ENCODE data around the gene HSPA1A. TPM values are rescaled to one million over a fixed set of nuclear protein-coding genes. Genes with fewer than 3 reads are reported as not detected.

Gene HSPA1A
- total RNA-seq, result 155 and 159 TPM in 2 replicates

DNA sequence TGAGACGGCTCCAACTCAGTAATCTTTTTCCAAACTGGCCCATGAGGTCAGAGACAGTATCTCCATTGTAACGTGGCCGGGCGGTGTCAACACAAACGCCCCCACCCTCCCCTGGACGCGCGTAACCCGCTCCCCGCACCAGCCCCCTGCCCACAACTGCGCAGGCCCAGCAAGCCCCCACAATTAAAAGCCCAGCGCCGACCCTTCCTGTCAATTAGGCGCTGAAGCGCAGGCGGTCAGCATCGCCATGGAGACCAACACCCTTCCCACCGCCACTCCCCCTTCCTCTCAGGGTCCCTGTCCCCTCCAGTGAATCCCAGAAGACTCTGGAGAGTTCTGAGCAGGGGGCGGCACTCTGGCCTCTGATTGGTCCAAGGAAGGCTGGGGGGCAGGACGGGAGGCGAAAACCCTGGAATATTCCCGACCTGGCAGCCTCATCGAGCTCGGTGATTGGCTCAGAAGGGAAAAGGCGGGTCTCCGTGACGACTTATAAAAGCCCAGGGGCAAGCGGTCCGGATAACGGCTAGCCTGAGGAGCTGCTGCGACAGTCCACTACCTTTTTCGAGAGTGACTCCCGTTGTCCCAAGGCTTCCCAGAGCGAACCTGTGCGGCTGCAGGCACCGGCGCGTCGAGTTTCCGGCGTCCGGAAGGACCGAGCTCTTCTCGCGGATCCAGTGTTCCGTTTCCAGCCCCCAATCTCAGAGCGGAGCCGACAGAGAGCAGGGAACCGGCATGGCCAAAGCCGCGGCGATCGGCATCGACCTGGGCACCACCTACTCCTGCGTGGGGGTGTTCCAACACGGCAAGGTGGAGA is at the start of gene HSPA1A, which contains the start of gene HSPA1L:
HSPA1A (plus strand) TSS at position 519 of the 814 bp plus-strand sequence; CDS start at position 733, 214 bp downstream.
HSPA1L (minus strand) TSS at position 259 of the 814 bp plus-strand sequence. CDS start 3,311 bp downstream, outside the sequence.
- intact Hi-C loops (cut with micrococcal nuclease), result loop anchor here (2.0 kb wide), 3 partner anchors 16 to 76 kb away; no protein-coding TSS in a partner anchor

DNA sequence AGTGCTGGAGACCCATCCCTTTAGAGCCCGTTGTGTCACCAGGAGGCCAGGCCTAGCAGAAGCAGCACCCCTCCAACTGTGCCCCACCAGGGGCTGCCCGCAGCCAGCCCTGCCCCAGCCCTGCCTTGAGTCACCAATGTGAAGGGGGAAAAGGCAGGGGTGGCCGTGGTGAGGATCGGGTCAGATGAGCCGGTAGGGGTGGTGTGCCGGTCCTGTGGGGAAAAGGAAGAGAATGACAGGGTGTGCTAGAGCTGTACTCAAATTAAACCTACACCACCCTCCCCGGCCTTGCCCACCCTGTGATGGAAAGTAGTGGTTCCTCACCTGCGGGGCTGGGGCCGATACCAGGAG is 49.8 kb upstream of the HSPA1A start:
- intact Hi-C loops (cut with micrococcal nuclease), result no loop called here

DNA sequence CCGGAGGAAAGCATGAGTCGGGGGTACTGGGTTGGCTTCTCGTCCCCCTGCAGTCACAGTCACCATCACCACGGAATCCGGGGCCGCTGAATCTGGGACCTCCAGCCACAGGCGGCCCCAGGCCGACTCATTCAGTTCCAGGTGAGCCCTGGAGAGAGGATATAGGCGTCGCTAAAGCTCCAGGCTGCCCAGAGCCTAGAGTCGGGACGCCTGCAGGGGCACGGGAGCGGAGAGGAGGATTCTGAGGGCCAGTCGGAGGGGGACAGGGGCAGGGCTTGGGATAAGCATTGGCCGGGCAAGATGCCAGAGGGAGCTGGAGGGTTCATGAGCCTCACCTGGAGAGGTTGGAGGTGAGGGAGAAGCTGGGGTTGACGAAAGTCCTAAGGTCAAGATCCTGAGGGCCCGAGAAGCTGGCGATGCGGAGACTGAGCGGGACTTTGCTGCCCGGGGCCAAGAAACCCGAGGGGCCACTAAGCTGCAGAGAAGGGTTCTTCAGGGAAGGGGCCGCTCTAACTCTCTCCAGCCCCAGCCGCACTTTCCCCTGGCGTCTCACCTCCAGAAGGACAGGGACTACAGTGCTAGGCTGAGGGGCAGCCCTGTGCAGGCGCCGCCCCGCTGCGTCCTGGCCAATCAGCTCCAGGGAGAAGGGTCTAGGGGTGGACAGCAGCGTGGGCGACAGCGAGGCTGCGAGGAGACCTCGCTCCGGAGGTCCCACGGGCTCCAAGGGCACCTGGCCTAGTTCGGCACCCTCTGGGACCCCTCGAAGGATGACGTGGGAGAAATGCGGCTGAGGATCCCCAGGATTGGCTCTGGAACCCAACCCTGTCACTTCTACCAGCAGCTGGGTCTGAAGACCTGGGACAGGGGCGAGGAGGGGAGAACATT is 49.2 kb upstream of the HSPA1A start:
- intact Hi-C loops (cut with micrococcal nuclease), result no loop called here

DNA sequence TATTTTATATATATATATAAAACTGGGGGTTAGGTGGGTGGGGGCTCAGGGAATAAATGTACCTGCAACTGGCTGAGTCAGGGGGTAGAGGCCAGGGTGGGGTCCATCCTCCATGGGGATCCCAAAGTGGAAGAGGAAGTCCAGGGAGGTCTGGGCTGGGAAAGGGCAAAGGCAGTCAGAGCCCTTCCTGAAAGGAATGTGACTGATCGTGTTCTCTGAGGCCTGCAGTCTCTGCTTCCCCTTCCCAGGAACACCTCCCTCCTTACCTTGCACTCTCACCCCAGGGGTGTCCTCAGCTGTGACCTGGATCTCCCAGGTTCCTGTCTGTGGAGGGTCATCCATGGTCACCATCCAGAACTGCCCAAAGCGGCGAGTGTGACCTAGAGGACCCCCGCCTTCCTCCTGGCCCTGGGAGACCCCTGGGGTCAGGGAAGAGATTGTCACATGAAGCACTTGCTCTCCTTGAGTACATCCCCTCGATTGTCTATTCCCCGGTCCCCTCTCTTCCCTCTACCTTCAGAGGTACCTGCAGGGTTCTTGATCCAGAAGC is 48.2 kb upstream of the HSPA1A start:
- intact Hi-C loops (cut with micrococcal nuclease), result no loop called here

DNA sequence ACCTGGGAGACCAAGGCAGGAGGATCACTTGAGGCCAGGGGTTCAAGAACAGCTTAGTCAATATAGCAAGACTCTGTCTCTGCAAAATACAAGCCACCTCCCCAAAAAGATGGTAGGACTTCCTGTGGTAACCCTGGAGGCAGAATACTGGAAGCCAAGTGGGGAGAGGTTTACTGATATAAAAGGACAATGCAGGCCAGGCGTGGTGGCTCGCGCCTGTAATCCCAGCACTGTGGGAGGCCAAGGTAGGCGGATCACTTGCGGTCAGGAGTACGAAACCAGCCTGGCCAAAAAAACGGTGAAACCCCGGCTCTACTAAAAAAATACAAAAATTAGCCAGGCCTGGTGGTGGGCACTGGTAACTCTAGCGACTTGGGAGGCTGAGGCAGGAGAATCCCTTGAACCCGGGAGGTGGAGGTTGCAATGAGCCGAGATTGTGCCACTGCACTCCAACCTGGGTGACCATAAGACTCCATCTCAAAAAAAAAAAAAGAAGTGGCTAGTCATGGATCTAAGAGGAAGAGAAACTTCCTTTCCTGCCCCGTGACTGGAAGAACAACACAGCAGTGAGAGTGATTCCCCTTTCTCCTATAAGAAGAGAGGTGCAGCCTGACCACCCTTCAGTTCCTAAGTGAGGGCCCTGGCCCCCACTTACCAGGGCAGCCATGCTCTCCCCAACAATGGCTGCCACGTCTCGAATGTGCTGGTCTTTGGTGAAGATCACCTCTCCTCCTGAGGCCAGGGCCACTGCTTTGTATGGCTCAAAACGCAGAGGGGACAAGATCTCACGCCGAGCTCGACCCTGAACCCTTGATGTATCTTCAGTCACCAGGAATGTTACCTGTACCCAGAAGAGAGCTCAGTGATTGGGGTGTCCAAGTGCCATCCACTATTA is 46.7 kb upstream of the HSPA1A start:
- intact Hi-C loops (cut with micrococcal nuclease), result loop anchor here (1.0 to 2.0 kb wide), 4 partner anchors 30 to 87 kb away; partner anchors contain the start of genes DDAH2, HSPA1B and LY6G5C

DNA sequence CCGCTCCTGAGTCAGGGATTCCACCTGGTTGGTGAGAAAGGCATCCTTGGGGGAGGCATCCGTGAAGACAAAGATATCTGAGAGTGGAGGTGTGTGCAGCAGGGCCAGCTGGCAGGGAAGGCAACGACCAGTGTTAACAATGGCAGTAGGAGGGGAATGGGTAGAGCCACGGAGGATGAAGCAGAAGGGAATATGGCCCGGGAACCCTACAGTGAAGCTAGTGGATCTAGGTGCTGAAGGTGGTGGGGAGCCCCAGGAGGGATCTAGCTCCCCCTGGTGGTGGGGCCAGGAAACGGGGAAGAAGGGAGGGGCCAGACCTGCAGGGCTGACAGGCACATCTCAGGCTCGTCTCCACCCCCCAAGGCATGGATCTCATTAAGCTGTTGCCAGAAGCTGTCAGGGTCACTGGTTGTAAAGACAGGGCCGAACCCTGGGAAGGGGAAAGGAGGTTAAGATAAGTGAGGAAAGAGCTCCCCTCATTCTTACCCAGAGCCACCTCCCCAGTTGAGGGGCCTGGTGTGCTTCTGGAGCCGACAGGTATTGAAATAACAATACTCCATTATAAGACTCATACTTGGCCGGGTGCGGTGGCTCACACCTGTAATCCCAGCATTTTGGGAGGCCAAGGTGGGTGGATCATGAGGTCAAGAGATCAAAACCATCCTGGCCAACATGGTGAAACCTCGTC is 45.5 kb upstream of the HSPA1A start:
- intact Hi-C loops (cut with micrococcal nuclease), result loop anchor here (1.0 to 5.0 kb wide), 5 partner anchors 31 to 89 kb away; partner anchors contain the start of genes DDAH2, HSPA1B, LSM2 and LY6G5C

DNA sequence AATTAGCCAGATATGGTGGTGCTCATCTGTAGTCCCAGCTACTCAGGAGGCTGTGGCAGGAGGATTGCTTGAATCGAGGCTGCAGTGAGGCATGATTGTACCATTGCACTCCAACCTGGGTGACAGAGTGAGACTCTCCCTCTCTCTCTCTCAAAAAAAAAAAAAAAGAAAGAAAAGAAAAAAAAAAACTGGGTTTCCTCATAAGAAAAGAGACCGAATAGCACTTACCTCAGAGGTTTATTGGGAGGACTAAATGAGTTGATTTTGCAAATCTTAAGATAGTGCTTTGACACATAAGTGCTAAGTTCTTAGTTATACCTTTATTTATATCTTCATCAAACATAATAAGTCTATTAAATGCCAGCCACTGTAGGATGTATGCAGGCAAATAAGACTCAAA is 44.5 kb upstream of the HSPA1A start:
- intact Hi-C loops (cut with micrococcal nuclease), result loop anchor here (5.0 kb wide), 1 partner anchor 36 kb away; the partner anchor contains the start of gene LSM2

DNA sequence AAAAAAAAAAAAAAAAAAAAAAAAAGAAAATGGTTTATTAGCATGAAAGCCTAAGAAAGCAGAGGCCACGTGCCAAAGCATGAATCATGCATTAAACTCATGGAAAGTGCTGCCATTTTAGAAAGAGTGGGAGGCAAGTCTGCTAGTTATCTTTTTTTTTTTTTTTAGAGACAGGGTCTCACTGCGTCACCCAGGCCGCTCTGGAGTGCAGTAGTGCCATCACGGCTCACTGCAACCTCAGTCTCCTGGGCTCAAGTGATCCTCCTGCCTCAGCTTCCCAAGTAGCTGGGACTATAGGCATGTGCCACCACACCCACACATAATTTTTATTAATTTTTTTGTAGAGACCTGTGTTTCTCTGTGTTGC is 43.4 kb upstream of the HSPA1A start:
- intact Hi-C loops (cut with micrococcal nuclease), result loop anchor here (1.0 to 5.0 kb wide), 2 partner anchors 35 kb away; partner anchors contain the start of gene LSM2

DNA sequence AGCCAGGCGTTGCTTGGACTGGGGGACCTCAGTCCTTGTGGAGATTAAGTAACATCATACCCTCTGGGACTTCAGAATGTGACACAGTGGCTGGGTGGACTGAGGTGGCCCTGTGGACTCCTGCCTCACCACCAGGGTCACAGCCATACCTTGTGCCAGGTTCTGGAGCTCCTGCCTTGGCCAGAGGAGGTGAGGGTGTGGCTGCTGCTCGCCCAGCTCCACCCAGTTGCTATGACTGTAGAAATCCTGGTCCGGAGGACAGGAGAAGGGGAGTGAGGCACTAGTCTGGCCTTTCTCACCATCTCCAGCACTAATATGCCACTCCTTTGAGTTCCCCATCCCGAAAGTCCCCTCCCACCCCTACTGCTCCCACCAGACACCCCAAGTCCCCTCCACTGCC is 40.2 kb upstream of the HSPA1A start:
- intact Hi-C loops (cut with micrococcal nuclease), result no loop called here

DNA sequence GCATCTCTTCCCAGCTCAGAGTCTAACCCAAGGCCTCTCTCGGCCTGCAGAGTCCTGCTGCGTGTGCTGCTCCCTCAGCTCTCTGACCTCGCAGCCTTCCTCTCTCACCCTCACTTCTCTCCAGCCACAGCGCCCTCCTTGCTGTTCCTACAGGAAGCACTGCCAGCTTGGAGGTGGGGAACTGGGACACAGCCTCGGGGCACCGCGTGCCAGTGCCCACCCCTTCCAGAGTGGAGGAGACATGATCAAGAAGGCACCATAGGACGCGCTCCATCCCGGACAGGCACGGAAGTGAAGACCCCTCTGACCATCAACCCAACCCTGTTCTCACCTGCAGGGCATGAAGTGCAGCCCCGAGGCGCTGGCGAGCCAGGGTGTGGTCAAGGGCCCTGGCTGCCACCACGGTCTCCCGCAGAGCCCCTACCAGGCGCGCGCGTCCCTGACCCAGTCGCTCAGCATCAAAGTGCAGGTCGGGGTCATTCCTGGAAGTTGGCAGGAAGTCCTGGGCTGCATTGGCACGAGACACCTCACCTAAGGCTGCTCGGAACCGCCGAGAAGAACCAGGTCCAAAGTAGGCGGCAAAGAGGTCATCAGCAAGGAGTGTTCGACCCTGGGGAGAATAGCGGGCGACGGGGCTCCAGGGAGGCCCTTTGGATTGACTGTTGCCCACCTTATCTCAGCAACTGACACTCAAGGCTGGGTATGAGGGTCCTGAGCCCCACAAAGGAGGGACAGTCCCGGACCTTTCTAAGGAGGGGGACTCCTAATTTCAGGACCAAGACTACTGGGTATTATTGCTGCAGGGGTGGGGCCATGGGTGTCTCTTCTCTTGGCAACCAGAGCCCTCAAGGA is 39.5 kb upstream of the HSPA1A start:
- intact Hi-C loops (cut with micrococcal nuclease), result no loop called here

DNA sequence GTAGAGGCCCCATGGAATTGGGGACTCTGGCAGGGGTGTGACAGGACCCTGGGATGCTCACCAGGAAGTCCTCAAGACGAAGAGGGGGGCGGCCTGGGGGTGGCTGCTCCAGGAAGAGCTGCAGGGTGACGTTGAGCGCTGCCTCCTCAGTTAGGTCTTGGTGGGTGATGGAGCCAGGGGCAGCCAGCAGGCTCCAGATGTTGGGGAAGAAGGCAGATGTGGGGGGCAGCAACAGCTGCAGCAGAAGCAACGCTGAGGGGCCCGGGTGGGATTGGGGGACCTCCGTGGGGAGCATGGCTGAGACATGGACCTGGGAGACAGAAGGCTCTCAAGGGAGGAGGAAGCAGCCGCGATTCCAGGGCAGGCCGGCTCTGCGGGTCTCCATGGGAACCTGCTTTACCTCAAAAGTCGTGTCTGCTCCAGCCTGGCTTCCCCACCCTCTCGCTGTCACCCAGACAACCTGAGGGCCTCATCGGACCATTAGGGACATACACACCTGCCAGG is 38.8 kb upstream of the HSPA1A start:
- intact Hi-C loops (cut with micrococcal nuclease), result no loop called here

DNA sequence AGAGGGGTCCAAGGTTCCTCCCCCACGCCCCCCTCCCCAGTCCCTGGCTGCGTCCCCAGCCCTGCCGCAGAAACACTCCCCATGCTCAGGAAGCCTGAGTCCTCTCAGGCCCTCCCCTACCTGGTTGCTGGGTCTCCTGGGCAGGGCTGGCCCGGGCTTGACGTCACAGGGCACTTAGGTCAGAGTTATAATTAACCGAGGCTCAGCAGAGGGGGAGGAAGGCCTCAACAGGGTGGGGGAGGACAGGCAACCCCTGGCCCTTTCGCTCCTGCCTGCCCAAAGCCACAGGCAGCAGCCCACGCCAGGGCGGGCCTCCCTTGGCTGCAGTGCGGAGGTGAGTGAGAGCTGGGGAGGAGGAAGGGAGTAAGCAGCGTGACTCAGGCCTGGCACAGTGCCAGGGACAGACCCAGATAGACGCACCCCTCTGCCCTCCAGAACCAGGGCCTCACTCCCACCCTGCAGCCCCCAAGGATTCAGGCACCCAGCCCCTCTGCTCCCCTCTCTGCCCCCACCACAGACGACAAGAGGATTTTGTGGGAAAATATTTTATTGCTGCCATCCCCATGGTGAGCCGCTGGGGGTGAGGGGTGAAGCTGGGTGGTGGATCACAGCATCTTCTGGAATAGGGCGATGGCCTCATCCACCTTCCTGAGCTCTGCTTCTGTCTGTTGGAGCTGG is 38.2 kb upstream of the HSPA1A start, which contains the start of gene VWA7:
VWA7 (minus strand) TSS at position 340 of the 678 bp plus-strand sequence. CDS start 549 bp downstream, outside the sequence.
- intact Hi-C loops (cut with micrococcal nuclease), result loop anchor here (1.0 kb wide), 2 partner anchors 17 to 74 kb away; partner anchors contain the start of gene ABHD16A

DNA sequence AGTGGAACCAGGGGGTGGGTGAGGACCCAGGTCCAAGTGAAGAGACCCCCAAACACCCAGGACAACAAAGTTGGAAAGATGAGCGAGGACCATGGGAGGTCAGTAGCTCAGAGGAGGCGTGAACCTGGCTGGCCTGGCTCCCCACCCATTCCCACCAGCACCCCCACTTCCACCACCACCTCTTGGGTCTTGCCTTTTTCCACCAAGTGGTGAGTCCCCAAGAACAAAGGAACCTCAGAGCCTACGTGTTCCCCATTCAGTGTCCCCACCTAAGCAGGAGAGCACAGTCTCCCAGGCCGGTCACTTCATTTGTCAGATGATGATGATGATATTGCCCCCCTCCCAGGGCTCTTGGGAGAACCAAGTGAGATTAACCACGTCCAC is 37.7 kb upstream of the HSPA1A start:
- intact Hi-C loops (cut with micrococcal nuclease), result loop anchor here (1.0 kb wide), 2 partner anchors 17 to 74 kb away; partner anchors contain the start of gene ABHD16A

DNA sequence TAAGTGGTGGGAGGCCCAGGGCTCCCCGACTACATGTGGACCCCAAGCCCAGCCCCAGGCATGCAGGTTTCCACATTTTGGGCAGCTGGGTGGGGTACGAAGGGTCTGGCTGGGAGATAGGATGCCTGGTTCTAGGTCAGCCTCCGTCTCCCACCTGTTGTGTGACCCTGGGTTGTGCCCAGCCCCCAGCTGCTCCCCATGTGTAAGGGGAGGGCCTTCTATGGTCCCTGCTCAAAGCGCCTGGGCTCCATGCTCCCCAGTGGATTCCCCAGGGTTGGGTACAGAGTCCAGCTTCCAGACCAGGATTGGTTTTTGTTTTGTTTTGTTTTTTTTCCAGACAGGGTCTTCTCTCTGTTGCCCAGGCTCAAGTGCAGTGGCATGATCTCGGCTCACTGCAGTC is 37.1 kb upstream of the HSPA1A start:
- intact Hi-C loops (cut with micrococcal nuclease), result no loop called here

DNA sequence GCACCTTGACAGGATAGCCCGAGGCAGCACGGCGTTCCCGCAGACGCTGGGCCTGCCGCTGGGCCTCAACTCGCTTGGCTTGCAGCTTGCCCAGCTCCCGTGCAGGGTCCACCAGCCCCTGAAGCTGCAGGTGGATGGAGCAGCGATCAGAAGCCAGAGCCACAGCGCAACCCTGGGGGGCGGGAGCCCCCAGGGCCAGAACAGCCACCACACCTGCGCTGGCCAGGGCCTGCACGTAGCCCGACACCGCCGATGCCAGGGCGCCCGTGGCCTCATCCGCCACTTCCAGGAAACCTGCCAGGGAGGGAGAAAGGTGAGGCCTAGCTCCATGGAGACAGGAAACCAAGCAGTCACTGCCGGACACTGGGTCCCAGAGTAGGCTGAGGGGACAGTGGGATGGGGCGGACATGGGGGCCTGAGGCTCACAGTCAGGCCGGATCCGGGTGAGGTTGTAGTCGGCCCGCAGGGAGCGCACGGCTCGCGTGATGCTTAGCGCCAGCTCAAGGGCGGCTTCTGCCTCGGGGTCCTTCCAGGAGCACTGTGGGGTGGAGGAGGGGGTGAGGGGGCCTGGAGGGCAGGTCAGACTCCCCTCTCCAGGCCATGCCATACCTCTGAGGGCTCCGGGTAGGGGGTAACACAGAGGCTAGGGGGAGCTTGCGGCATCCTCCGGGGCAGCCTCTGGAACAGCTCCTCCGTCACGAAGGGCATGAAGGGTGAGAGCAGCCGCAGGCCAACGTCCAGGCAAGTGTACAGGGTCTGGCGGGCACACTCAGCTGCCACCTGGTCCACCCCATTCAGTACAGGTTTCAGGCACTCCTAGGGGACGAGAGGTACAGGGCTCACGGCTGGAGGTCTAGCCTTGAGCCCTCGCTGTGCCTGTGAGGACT is 36.1 kb upstream of the HSPA1A start:
- intact Hi-C loops (cut with micrococcal nuclease), result no loop called here

DNA sequence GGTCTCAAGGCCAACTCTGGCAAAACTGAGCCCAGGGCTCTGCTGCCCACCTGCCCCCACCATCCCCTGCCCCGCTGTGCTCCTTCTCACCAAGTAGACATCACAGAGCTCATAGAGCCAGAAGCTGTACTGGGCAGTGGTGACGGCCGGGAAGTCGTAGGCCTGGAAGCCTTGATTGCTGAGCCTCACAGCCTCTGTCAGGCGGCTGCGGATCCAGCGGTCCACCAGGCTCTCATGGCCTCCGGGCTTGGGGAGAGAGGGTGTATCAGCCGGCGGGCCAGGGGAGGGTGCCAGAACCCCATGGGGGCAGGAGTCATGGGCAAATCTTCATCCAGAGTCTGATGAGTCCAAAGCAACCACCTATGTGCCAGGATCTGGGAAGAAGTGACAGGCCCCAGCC is 35.4 kb upstream of the HSPA1A start:
- intact Hi-C loops (cut with micrococcal nuclease), result no loop called here

Data from T-helper 1 cell treated with Interleukin-12 subunit alpha and Interleukin-12 subunit beta and Interleukin-4 antibody, amounts not matched to agents 30 ng/mL and 1 ng/mL, for 36 hours (primary cell).